ENCODE results near the gene SEBOX. TPM values are rescaled to one million over a fixed set of nuclear protein-coding genes. Genes with fewer than 3 reads are reported as not detected.

SEBOX gene
- total RNA-seq, 3 donors from 2014 or later: not detected

GRCh38 chr17:28326114-28326513 lies 38.9 kb downstream of the SEBOX start:
- H3K36me3 ChIP-seq (ENCODE audit: low read depth): no peaks in the 10 kb centered on the region
- H3K4me3 ChIP-seq: no peak overlapping the region
- no peaks in the 10 kb centered on the region for H3K9me3 ChIP-seq
- no peaks in the 10 kb centered on the region for H3K4me1 ChIP-seq (ENCODE audit: low read depth)
- TF ChIP-seq CTCF (IDR thresholded peaks at IDR 0.05): no peak
- ATAC-seq: peak; percentile 84
- intact Hi-C loops (cut with DNase I, micrococcal nuclease): no loop called here
- DNase-seq: peak in 1 of 3 donors; percentile 63

DNA sequence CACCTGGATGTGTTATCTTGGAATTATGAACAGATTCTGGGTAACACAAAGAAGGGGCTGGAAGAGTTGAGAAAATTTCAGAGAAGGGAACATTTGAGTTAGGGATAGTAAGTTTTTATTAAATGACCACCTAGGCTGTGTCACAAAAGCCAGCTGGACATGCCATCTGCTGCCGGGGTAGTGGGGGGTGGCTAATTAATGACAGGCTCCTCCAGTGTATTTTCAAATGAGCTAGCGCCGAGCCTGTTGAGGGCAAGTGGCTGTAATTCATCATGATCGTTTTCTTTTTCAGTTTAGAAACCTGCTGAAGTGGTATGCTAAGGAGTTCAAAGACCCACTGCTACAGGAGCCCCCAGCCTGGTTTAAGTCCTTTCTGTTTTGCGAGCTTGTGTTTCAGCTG lies 39.8 kb downstream of the SEBOX start:
- DNase-seq (no peak), ATAC-seq (no peak)
- intact Hi-C loops (cut with DNase I, micrococcal nuclease): no loop called here
- Histone ChIP-seq H3K4me1 (ENCODE audit: low read depth) (peaks cover under 1% of the 10 kb centered on the region), H3K4me3 (no peak overlapping the region), H3K9me3 (no peaks in the 10 kb centered on the region), H3K36me3 (ENCODE audit: low read depth) (no peaks in the 10 kb centered on the region)
- TF ChIP-seq CTCF (IDR thresholded peaks at IDR 0.05): no peak

DNA sequence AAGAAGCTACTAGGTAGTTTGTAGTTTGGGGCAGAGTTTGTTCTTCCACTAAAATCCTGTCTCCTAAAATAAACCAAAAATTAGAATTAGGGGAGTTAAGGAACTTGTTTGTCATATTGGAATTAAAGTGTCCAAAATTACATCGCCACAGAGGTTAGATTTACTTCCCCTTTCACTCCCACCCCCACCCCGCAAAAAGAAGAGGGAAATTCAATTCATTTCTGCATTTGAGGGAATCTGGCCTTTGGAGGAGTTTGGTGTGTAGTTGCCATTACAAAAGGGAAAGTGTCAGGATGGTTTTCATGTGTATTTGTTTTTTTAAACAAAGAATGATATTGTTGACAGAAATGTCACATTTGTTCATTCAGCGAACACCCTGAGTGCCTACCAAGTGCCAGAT lies 40.2 kb downstream of the SEBOX start:
- H3K4me3 ChIP-seq: no peak overlapping the region
- DNase-seq (no peak), ATAC-seq (no peak)
- no peaks in the 10 kb centered on the region for H3K9me3 ChIP-seq
- TF ChIP-seq CTCF (IDR thresholded peaks at IDR 0.05): no peak
- peaks cover 5% of the 10 kb centered on the region for H3K4me1 ChIP-seq (ENCODE audit: low read depth)
- no peaks in the 10 kb centered on the region for H3K36me3 ChIP-seq (ENCODE audit: low read depth)
- intact Hi-C loops (cut with DNase I, micrococcal nuclease): no loop called here

- Histone ChIP-seq H3K4me1 (ENCODE audit: low read depth) (peaks cover 8% of the 10 kb centered on the region), H3K4me3 (no peak overlapping the region), H3K9me3 (no peaks in the 10 kb centered on the region), H3K36me3 (ENCODE audit: low read depth) (no peaks in the 10 kb centered on the region)
- no peak for ATAC-seq
- intact Hi-C loops (cut with DNase I, micrococcal nuclease): no loop called here
- no peak for TF ChIP-seq CTCF (IDR thresholded peaks at IDR 0.05)
- DNase-seq: no peak
Measured at GRCh38 chr17:28324267-28324745, 40.7 kb downstream of the SEBOX start.

- Histone ChIP-seq H3K4me3 (no peak overlapping the region), H3K36me3 (ENCODE audit: low read depth) (no peaks in the 10 kb centered on the region), H3K9me3 (no peaks in the 10 kb centered on the region), H3K4me1 (ENCODE audit: low read depth) (peaks cover 14% of the 10 kb centered on the region)
- intact Hi-C loops (cut with DNase I, micrococcal nuclease): no loop called here
- no peak for ATAC-seq
- DNase-seq: no peak
- TF ChIP-seq CTCF (IDR thresholded peaks at IDR 0.05): no peak
Measured at GRCh38 chr17:28320215-28321061, 44.6 kb downstream of the SEBOX start.
